T-cell (primary cell): Measurements from ENCODE around the gene WWP2. TPM values are rescaled to one million over a fixed set of nuclear protein-coding genes. Genes with fewer than 3 reads are reported as not detected.
"Not testable (repeated sequence)": the region's sequence is repeated elsewhere in the genome, so short reads cannot be mapped to it uniquely, and the experiment has no call there.

Experiments
- ATAC-seq, 4 experiments: fragments of 200-7000 bp in 3 of 4; fragments of 150-1000 bp in 1 of 4; cut with Tn5 transposase; replicated peaks in 1 of 4; 1 replicate in 3 of 4; 2 replicates in 1 of 4; pipeline ENCODE4 v1.10.0; 2021; ENCODE audit warnings: moderate library complexity in 3 of 4, mild to moderate bottlenecking in 2 of 4, moderate number of reproducible peaks in 1 of 4
- CTCF ChIA-PET, 2 donors: fragments of 300-600 bp; sonication (Branson Sonifier 250); formaldehyde crosslinking; loops; one replicate each; lab custom pipeline; 2022; ENCODE audit warnings: antibody characterized with exemption in 2 of 2; lab: Charles Lee
- POLR2A ChIA-PET, 2 donors: fragments of 300-600 bp; sonication (Branson Sonifier 250); formaldehyde crosslinking; loops; one replicate each; lab custom pipeline; 2022; ENCODE audit warnings: antibody characterized with exemption in 2 of 2; lab: Charles Lee
- DNase-seq, 35 experiments: peaks; one replicate each; pipeline versions ENCODE4 v3.0.0 to v3.0.0-alpha.2; 2013 to 2023
- H3K27ac ChIP-seq: one replicate; pipeline ENCODE4 v1.5.1; 2013; ENCODE audit warnings: low read length
- H3K27me3 ChIP-seq, 2 experiments: replicated peaks in 1 of 2; 1 replicate in 1 of 2; 2 replicates in 1 of 2; pipeline versions ENCODE4 v1.6.1 to v1.7.0; 2013; ENCODE audit warnings: low read length in 1 of 2, mixed read lengths in 1 of 2; ENCODE audit not compliant: control insufficient read depth in 2 of 2, insufficient read depth in 2 of 2; ENCODE audit errors: extremely low read depth in 1 of 2
- H3K36me3 ChIP-seq, 2 donors: 1 replicate in 1 of 2; 2 replicates in 1 of 2; pipeline versions ENCODE4 v1.6.1 to v1.7.0; 2013; ENCODE audit warnings: low read length in 1 of 2; ENCODE audit not compliant: control insufficient read depth in 2 of 2, insufficient read depth in 1 of 2; ENCODE audit errors: extremely low read depth in 1 of 2
- H3K4me1 ChIP-seq, 2 experiments: 1 replicate in 1 of 2; 2 replicates in 1 of 2; pipeline versions ENCODE4 v1.6.1 to v1.7.0; 2013; ENCODE audit warnings: low read length in 2 of 2, mixed read lengths in 1 of 2; ENCODE audit not compliant: insufficient read depth in 2 of 2, control insufficient read depth in 1 of 2; ENCODE audit errors: extremely low read depth in 1 of 2
- H3K4me3 ChIP-seq, 2 donors: 1 replicate in 1 of 2; 2 replicates in 1 of 2; pipeline versions ENCODE4 v1.5.1 to v1.7.0; 2013; ENCODE audit warnings: mild to moderate bottlenecking in 2 of 2, low read length in 1 of 2, moderate library complexity in 1 of 2; ENCODE audit not compliant: control insufficient read depth in 1 of 2; ENCODE audit errors: extremely low read depth in 1 of 2
- H3K9me3 ChIP-seq: 2 replicates; pipeline ENCODE4 v1.7.0; 2013
- H3K27ac Mint-ChIP-seq, 2 donors: one replicate each; pipeline ENCODE4 v1.8.0; 2020 to 2021; ENCODE audit warnings: mild to moderate bottlenecking in 2 of 2, mixed read lengths in 2 of 2
- H3K27me3 Mint-ChIP-seq, 2 donors: one replicate each; pipeline ENCODE4 v1.8.0; 2021 to 2022; ENCODE audit warnings: mixed read lengths in 2 of 2
- H3K36me3 Mint-ChIP-seq: one replicate; pipeline ENCODE4 v1.8.0; 2021; ENCODE audit warnings: mixed read lengths
- H3K4me1 Mint-ChIP-seq, 3 donors: one replicate each; pipeline ENCODE4 v1.8.0; 2020 to 2022; ENCODE audit warnings: mixed read lengths in 3 of 3, mild to moderate bottlenecking in 1 of 3
- H3K4me3 Mint-ChIP-seq, 3 donors: one replicate each; pipeline ENCODE4 v1.8.0; 2020 to 2022; ENCODE audit warnings: mild to moderate bottlenecking in 3 of 3, mixed read lengths in 3 of 3, moderate library complexity in 3 of 3
- H3K9me3 Mint-ChIP-seq, 3 donors: one replicate each; pipeline ENCODE4 v1.8.0; 2020 to 2022; ENCODE audit warnings: mixed read lengths in 3 of 3
- WGBS: methylation state at CpG from one replicate; pipeline ENCODE4 v1.1.5; 2013; ENCODE audit warnings: missing lambda C conversion rate; ENCODE audit not compliant: insufficient coverage; 5-methylcytosine and 5-hydroxymethylcytosine counted together
- total RNA-seq, 35 experiments: library from RNA in 6 of 35; stranded (reverse) in 6 of 35; fragments of 120-200 nt in 1 of 35; gene quantifications; one replicate each; pipeline versions ENCODE4 v1.2.1 to v1.2.4 and lab custom pipeline; 2013 to 2026

The WWP2 gene
- total RNA-seq, 5 donors from 2014 or later (not counting 1 experiment from before 2014, with no cell fraction given), result 55.3 to 78.5 (median 66.4) TPM

- Mint-ChIP-seq H3K36me3 (no peaks in the 10 kb centered on the region), H3K4me1 (peaks cover 25 to 28% (median 27%) of the 10 kb centered on the region in 3 donors), H3K9me3 (no peaks in the 10 kb centered on the region), H3K27me3 (no peaks in the 10 kb centered on the region), H3K27ac (peak overlapping the region; percentile 48 to 74), H3K4me3 (peak overlapping the region in 2 of 3 donors; percentile 45 to 97)
- Histone ChIP-seq H3K27ac (no peak overlapping the region), H3K9me3 (no peaks in the 10 kb centered on the region), H3K27me3 (no peaks in the 10 kb centered on the region), H3K4me3 (no peak overlapping the region), H3K36me3 (no peaks in the 10 kb centered on the region), H3K4me1 (peaks cover 5 to 24% of the 10 kb centered on the region in 2 experiments)
- no peak for DNase-seq
- ChIA-PET CTCF (interaction anchor here in 1 of 2 donors (0.6 kb wide), 1 partner anchor 27 kb away, joined by 3 read pairs; the partner anchor contains the start of gene NOB1), POLR2A (interaction anchor here in 1 of 2 donors (0.7 kb wide), 1 partner anchor 1792 kb away, joined by 3 read pairs; no protein-coding TSS in a partner anchor)
- ATAC-seq, result no peak
- WGBS, result 92% methylated on average over 5 of the region's 5 CpGs
These were observed 34.2 kb upstream of the WWP2 start for GRCh38 chr16:69727916-69728270.

- H3K27ac ChIP-seq, H3K27me3 Mint-ChIP-seq, ATAC-seq, H3K9me3 Mint-ChIP-seq, DNase-seq, H3K4me3 ChIP-seq, CTCF ChIA-PET, H3K27me3 ChIP-seq, H3K27ac Mint-ChIP-seq, POLR2A ChIA-PET, H3K9me3 ChIP-seq, H3K36me3 Mint-ChIP-seq, H3K36me3 ChIP-seq, H3K4me3 Mint-ChIP-seq: not testable (repeated sequence)
- WGBS, result no CpG with 5 or more reads among the region's 4 CpGs
- peaks cover 5 to 24% of the 10 kb centered on the region in 2 experiments for H3K4me1 ChIP-seq
- peaks cover 25 to 28% (median 27%) of the 10 kb centered on the region in 3 donors for H3K4me1 Mint-ChIP-seq
These were observed 33.1 kb upstream of the WWP2 start for GRCh38 chr16:69729030-69729429.

DNA sequence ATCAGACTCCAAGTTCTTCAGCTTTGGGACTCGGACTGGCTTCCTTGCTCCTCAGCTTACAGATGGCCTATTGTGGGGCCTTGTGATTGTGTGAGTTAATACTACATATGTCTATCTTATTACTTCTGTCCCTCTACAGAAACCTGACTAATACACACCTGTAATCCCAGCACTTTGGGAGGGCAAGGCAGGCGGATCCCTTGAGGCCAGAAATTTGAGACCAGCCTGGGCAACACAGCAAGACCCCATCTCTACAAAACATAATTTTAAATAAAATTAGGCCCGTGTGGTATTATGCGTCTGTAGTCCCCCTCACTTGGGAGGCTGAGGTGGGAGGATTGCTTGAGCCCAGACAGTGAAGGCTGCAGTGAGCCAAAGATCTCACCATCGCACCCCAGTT is 30.9 kb upstream of the WWP2 start:
- H3K36me3 ChIP-seq, H3K27ac ChIP-seq, CTCF ChIA-PET, ATAC-seq, H3K27me3 Mint-ChIP-seq, H3K27ac Mint-ChIP-seq, H3K27me3 ChIP-seq, H3K36me3 Mint-ChIP-seq, H3K4me3 ChIP-seq, H3K9me3 ChIP-seq, H3K9me3 Mint-ChIP-seq, H3K4me3 Mint-ChIP-seq, DNase-seq: not testable (repeated sequence)
- peaks cover 15 to 18% (median 16%) of the 10 kb centered on the region in 3 donors for H3K4me1 Mint-ChIP-seq
- H3K4me1 ChIP-seq, result peaks cover 5 to 17% of the 10 kb centered on the region in 2 experiments
- WGBS, result 100% methylated on average over 2 of the region's 5 CpGs
- POLR2A ChIA-PET, result interaction anchor here in 1 of 2 donors (1.2 kb wide), 1 partner anchor 23 kb away, joined by 7 read pairs; the partner anchor contains the start of gene NOB1

GRCh38 chr16:69732101-69732500 is 30.0 kb upstream of the WWP2 start:
- Histone ChIP-seq H3K27me3 (no peaks in the 10 kb centered on the region), H3K4me1 (peaks cover under 1 to 9% of the 10 kb centered on the region in 2 experiments), H3K9me3 (no peaks in the 10 kb centered on the region), H3K36me3 (no peaks in the 10 kb centered on the region), H3K4me3 (no peak overlapping the region), H3K27ac (no peak overlapping the region)
- Mint-ChIP-seq H3K9me3 (no peaks in the 10 kb centered on the region), H3K4me1 (peaks cover 7 to 10% (median 8%) of the 10 kb centered on the region in 3 donors), H3K27ac (no peak overlapping the region), H3K36me3 (no peaks in the 10 kb centered on the region), H3K27me3 (no peaks in the 10 kb centered on the region), H3K4me3 (no peak overlapping the region)
- ChIA-PET CTCF (no interaction called here), POLR2A (interaction anchor here in 1 of 2 donors (1.2 kb wide), 1 partner anchor 23 kb away, joined by 7 read pairs; the partner anchor contains the start of gene NOB1)
- ATAC-seq (no peak), DNase-seq (no peak)
- WGBS, result 80% methylated on average over 2 of the region's 6 CpGs

DNA sequence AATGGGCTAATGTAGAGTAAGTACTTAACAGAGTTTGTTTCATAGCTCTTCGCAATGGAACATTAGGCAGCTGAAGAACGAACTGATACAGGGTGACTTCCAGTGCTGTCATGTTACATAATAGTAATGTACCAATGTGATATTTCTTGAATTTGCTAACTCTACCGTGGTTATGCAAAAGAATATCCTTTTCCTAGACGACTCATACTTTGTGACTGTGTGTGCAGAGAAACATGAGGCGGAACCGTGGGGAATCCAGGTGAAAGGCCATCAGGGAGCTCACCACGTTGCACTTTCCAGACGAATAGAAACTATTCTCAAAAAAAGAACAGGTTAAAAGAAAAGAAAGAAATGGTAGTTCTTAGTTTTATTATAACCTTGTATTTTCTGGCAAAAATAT is 20.6 kb upstream of the WWP2 start:
- Mint-ChIP-seq H3K36me3 (peaks cover 43% of the 10 kb centered on the region), H3K27ac (no peak overlapping the region)
- POLR2A ChIA-PET, result no interaction called here

DNA sequence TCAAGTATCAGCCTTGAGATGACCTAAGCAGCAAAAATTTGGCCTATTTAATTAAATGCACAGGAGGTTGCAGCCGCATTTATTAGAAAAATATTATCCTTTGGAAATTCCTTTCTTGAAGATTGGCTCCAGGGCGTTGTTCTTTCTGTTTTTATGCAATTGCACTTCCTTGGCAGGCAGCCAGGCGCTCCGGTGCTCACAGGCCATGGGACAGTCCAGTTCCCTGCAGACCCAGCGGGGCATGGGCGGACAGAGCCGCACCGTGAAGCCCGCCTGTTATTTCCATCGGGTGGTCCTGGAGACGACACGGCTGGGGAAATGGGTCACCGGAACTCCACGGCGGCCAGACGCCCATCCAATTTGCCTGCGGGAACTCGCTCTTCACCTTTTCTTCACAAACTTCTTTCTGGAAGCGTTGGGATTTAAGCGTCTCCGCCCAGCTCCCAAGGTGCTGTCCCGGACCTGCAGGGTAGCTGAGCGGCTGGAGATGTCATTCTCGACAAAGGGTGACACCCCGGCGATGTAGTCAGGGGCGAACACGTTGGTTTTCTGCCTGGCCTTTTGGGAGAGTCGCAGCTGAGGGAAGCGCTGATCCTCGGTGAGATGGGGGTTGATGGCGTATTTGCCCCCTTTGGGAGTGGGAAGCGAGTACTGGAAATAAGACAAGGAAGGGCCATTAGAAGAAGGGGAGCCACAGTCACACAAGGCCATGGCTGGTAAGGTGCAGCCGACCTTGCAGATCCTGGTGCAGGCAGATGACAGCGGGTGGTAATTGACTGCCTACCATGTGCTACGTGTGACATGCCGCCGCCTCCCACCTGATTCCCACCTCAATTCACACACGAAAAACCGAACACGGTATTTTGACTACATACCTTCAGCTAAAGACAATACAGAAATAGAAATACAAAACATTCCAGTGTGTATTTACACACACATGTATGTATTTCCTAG is 19.9 kb upstream of the WWP2 start:
- no peaks in the 10 kb centered on the region for H3K9me3 Mint-ChIP-seq
- Histone ChIP-seq H3K9me3 (no peaks in the 10 kb centered on the region), H3K27me3 (no peaks in the 10 kb centered on the region), H3K4me3 (no peak overlapping the region), H3K4me1 (no peaks in the 10 kb centered on the region), H3K36me3 (peaks cover 29 to 65% of the 10 kb centered on the region in 2 donors), H3K27ac (no peak overlapping the region)
- H3K27me3 Mint-ChIP-seq, result no peaks in the 10 kb centered on the region
- DNase-seq, result no peak
- POLR2A ChIA-PET, result no interaction called here
- ATAC-seq, result no peak
- CTCF ChIA-PET, result interaction anchor here in 1 of 2 donors (0.6 kb wide), 1 partner anchor 1886 kb away, joined by 4 read pairs; no protein-coding TSS in a partner anchor
- peaks cover 44% of the 10 kb centered on the region for H3K36me3 Mint-ChIP-seq
- H3K4me1 Mint-ChIP-seq, result peaks cover 0 to 5% (median 0%) of the 10 kb centered on the region in 3 donors
- H3K27ac Mint-ChIP-seq, result no peak overlapping the region
- 96% methylated on average over 29 of the region's 41 CpGs for WGBS
- no peak overlapping the region for H3K4me3 Mint-ChIP-seq

More for the DNA sequence above, 20.6 kb upstream of the WWP2 start:
- peaks cover 0 to 5% (median 0%) of the 10 kb centered on the region in 3 donors for H3K4me1 Mint-ChIP-seq
- Histone ChIP-seq H3K27me3 (no peaks in the 10 kb centered on the region), H3K4me3 (no peak overlapping the region), H3K4me1 (no peaks in the 10 kb centered on the region), H3K27ac (no peak overlapping the region), H3K36me3 (peaks cover 29 to 61% of the 10 kb centered on the region in 2 donors), H3K9me3 (no peaks in the 10 kb centered on the region)
- CTCF ChIA-PET, result interaction anchor here in 1 of 2 donors (1.1 kb wide), 1 partner anchor 13 kb away, joined by 3 read pairs; the partner anchor contains the start of gene NOB1
- no peak for DNase-seq
- H3K27me3 Mint-ChIP-seq, result no peaks in the 10 kb centered on the region
- no peaks in the 10 kb centered on the region for H3K9me3 Mint-ChIP-seq
- 86% methylated on average over 6 of the region's 8 CpGs for WGBS
- H3K4me3 Mint-ChIP-seq, result no peak overlapping the region
- ATAC-seq, result no peak
